Muscle layer of colon (tissue), 2 donors: ENCODE results near the gene VWDE.
"Not testable (repeated sequence)": the region's sequence is repeated elsewhere in the genome, so short reads cannot be mapped to it uniquely, and the experiment has no call there.

Experiments used
- H3K27ac ChIP-seq: one replicate; pipeline ENCODE4 v1.7.0; 2013; ENCODE audit warnings: low read depth, mild to moderate bottlenecking, low read length, moderate library complexity
- H3K27me3 ChIP-seq, 2 donors: one replicate each; pipeline ENCODE4 v1.7.0; 2013; ENCODE audit warnings: low read length in 2 of 2, mild to moderate bottlenecking in 2 of 2; ENCODE audit not compliant: insufficient read depth in 2 of 2, control insufficient read depth in 1 of 2
- H3K36me3 ChIP-seq: one replicate; pipeline ENCODE4 v1.7.0; 2013; ENCODE audit warnings: mild to moderate bottlenecking, low read length; ENCODE audit not compliant: insufficient read depth
- H3K4me1 ChIP-seq: one replicate; pipeline ENCODE4 v1.7.0; 2013; ENCODE audit warnings: mild to moderate bottlenecking, low read length; ENCODE audit not compliant: insufficient read depth
- H3K4me3 ChIP-seq, 2 donors: one replicate each; pipeline ENCODE4 v1.7.0; 2013; ENCODE audit warnings: low read length in 2 of 2, low read depth in 1 of 2, mild to moderate bottlenecking in 1 of 2, moderate library complexity in 1 of 2
- H3K9ac ChIP-seq: one replicate; pipeline ENCODE4 v1.7.0; 2013; ENCODE audit warnings: low read length
- H3K9me3 ChIP-seq: one replicate; pipeline ENCODE4 v1.7.0; 2013; ENCODE audit warnings: mild to moderate bottlenecking, low read length
- donor health status: abdominal sarcoma.
- donor health status: Adenocarcinoma of cecum.

Gene VWDE

DNA sequence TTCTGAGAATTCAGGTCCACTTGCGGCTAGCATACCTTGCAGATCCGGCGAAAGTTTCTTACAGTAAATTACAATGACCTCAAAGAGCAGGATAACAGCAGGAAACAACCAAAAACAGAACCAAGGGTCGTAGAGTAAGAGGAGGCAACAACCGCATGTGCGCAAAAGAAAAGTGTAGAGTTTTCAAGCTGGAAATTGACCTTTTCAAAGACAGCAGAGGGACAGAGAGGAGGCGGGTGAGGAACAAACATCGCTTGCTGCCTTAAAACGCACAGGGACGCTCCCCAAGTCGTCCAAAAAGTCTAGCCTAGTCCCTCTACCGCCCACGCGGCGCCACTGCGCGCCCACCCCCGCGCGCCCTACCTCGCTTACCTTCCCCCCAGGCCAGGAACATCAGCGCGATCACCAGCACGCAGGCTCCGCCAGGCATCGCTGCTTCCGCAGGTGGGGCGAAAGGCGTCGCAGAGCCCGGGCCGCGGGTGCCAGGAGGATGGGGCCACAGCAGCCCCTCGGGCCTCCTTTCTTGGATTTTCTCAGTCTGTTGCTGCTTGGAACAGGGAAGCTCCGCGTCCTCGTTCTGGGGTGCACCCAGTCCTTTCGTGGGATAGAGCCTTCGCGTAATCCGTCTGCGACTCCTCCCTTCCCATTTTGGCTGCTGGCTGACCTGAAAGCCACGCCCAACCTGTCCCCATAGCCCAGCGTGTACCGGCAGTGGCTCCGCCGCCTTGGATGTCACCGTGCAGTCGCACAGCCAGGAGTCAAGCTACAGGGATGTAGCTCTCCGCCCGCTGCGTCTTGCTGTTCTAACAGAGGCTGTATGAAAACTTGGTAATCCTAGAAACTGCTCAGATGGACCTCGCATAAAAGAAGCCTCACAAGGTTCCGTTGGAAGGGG is at the start of gene VWDE:
Gene VWDE, minus strand, starts transcription at position 579 of the 895 bp plus-strand sequence. Its CDS starts 149 bp downstream, at position 430.
- no peak within 1 kb of the TSS for H3K9ac ChIP-seq
- H3K27ac ChIP-seq = no peak within 1 kb of the TSS

GRCh38 chr7:12453136-12453535 is 49.5 kb upstream of the VWDE start:
- H3K4me3 ChIP-seq, H3K27ac ChIP-seq, H3K9ac ChIP-seq, H3K4me1 ChIP-seq, H3K27me3 ChIP-seq, H3K9me3 ChIP-seq, H3K36me3 ChIP-seq: not testable (repeated sequence)

More for the DNA sequence above, at the start of gene VWDE:
- no peaks in the 10 kb centered on the region for H3K27me3 ChIP-seq
- H3K4me3 ChIP-seq = peak within 1 kb of the TSS; percentile 6 to 39
- no peaks in the 10 kb centered on the region for H3K4me1 ChIP-seq
- H3K36me3 ChIP-seq = no peaks in the 10 kb centered on the region
- H3K9me3 ChIP-seq = no peaks in the 10 kb centered on the region

- H3K9ac ChIP-seq = no peak overlapping the region
- no peaks in the 10 kb centered on the region for H3K36me3 ChIP-seq
- no peak overlapping the region for H3K27ac ChIP-seq
- no peaks in the 10 kb centered on the region for H3K4me1 ChIP-seq
- H3K4me3 ChIP-seq = no peak overlapping the region
- H3K27me3 ChIP-seq = no peaks in the 10 kb centered on the region
- H3K9me3 ChIP-seq = no peaks in the 10 kb centered on the region
Measured at GRCh38 chr7:12450615-12451014, 47.0 kb upstream of the VWDE start.

GRCh38 chr7:12444785-12445184 is 41.1 kb upstream of the VWDE start:
- H3K4me1 ChIP-seq = no peaks in the 10 kb centered on the region

GRCh38 chr7:12440229-12440628 is 36.6 kb upstream of the VWDE start:
- H3K9ac ChIP-seq = no peak overlapping the region
- no peak overlapping the region for H3K27ac ChIP-seq
- no peaks in the 10 kb centered on the region for H3K9me3 ChIP-seq
- no peaks in the 10 kb centered on the region for H3K4me1 ChIP-seq
- no peaks in the 10 kb centered on the region for H3K27me3 ChIP-seq
- no peak overlapping the region for H3K4me3 ChIP-seq
- no peaks in the 10 kb centered on the region for H3K36me3 ChIP-seq

More at GRCh38 chr7:12444785-12445184, 41.1 kb upstream of the VWDE start:
- Histone ChIP-seq H3K27me3 (no peaks in the 10 kb centered on the region), H3K27ac (no peak overlapping the region), H3K4me3 (no peak overlapping the region), H3K36me3 (no peaks in the 10 kb centered on the region), H3K9me3 (no peaks in the 10 kb centered on the region), H3K9ac (no peak overlapping the region)

GRCh38 chr7:12436896-12437535 is 33.4 kb upstream of the VWDE start:
- no peaks in the 10 kb centered on the region for H3K4me1 ChIP-seq
- H3K27me3 ChIP-seq = no peaks in the 10 kb centered on the region
- no peaks in the 10 kb centered on the region for H3K9me3 ChIP-seq
- no peak overlapping the region for H3K9ac ChIP-seq
- H3K36me3 ChIP-seq = no peaks in the 10 kb centered on the region
- peak overlapping the region; percentile 13 for H3K27ac ChIP-seq
- H3K4me3 ChIP-seq = no peak overlapping the region

- Histone ChIP-seq H3K4me3 (no peak overlapping the region), H3K36me3 (no peaks in the 10 kb centered on the region), H3K4me1 (no peaks in the 10 kb centered on the region), H3K9me3 (no peaks in the 10 kb centered on the region), H3K27ac (no peak overlapping the region), H3K9ac (no peak overlapping the region), H3K27me3 (no peaks in the 10 kb centered on the region)
Measured at GRCh38 chr7:12436126-12436525, 32.5 kb upstream of the VWDE start.

- Histone ChIP-seq H3K9me3 (no peaks in the 10 kb centered on the region), H3K4me1 (no peaks in the 10 kb centered on the region), H3K27ac (no peak overlapping the region), H3K27me3 (no peaks in the 10 kb centered on the region), H3K9ac (no peak overlapping the region), H3K36me3 (no peaks in the 10 kb centered on the region), H3K4me3 (no peak overlapping the region)
Measured at GRCh38 chr7:12434012-12434642, 30.5 kb upstream of the VWDE start.

- H3K27ac ChIP-seq = no peak overlapping the region
- H3K4me1 ChIP-seq = no peaks in the 10 kb centered on the region
- H3K27me3 ChIP-seq = no peaks in the 10 kb centered on the region
- no peak overlapping the region for H3K9ac ChIP-seq
- H3K9me3 ChIP-seq = no peaks in the 10 kb centered on the region
- H3K4me3 ChIP-seq = no peak overlapping the region
- H3K36me3 ChIP-seq = no peaks in the 10 kb centered on the region
Measured at GRCh38 chr7:12431886-12432556, 28.4 kb upstream of the VWDE start.

DNA sequence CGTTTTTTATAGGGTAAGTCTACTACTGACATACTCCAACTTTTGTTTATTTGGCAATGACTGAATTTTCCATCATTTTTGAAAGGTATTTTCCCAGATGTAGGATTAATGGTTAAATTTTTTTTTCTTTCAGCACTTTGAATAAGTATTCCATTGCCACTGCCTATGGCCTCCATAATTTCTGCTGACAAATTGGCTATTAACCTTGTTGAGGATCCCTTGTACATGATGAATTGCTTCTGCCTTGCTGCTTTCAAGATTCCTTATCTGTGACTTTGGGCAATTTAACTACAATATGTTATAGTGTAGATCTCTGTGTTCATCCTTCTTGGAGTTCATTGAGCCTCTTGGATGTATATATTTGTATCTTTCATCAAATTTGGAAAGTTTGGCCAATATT is 21.6 kb upstream of the VWDE start:
- H3K27ac ChIP-seq = no peak overlapping the region
- no peaks in the 10 kb centered on the region for H3K36me3 ChIP-seq
- no peak overlapping the region for H3K9ac ChIP-seq
- no peak overlapping the region for H3K4me3 ChIP-seq
- no peaks in the 10 kb centered on the region for H3K4me1 ChIP-seq
- H3K27me3 ChIP-seq = no peaks in the 10 kb centered on the region
- H3K9me3 ChIP-seq = no peaks in the 10 kb centered on the region
